Hypothalamus (tissue), 51 donors: ENCODE results near the gene CDK8.
"Not testable (repeated sequence)": the region's sequence is repeated elsewhere in the genome, so short reads cannot be mapped to it uniquely, and the experiment has no call there.

Experiments used
- DNase-seq, 51 donors: peaks; one replicate each; lab custom pipeline; 2025; lab: John Stamatoyannopoulos, UW

CDK8 gene

DNA sequence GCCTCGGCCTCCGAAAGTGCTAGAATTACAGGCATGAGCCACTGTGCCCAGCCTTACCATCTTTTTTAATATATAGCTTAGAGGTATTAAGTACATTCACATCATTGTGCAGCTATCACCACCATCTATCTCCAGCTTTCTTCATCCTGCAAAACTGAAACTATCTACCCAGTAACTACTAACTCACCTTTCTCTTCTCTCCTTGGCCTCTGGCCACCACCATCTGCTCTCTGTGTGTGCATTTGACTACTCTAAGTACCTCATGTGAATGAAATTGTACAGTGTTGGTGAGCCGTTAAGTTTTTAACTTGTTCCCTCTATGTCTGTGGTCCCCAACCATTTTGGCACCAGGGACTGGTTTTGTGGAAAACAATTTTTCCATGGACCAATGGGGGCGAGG is 56.1 kb downstream of the CDK8 start:
- no peak for DNase-seq

DNA sequence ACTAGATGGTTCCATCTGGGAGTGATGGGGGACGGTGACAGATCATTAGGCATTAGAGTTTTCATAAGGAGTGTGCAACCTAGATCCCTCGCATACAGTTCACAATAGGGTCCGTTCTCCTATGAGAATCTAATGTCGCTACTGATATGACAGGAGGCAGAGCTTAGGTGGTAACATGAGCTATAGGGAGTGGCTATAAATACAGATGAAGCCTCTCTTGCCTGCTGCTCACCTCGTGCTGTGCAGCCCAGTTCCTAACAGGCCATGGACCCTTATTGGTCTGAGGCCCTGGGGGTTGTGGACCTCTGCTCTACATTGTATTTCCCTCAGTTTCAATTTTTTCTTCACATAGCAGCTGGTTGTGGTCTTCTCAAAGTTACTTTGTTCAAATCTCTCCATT is 56.5 kb downstream of the CDK8 start:
- no peak for DNase-seq

GRCh38 chr13:26312019-26312418 is 58.1 kb downstream of the CDK8 start:
- not testable (repeated sequence) for DNase-seq

- DNase-seq, result not testable (repeated sequence)
These were observed 62.2 kb downstream of the CDK8 start for GRCh38 chr13:26316095-26316494.

DNA sequence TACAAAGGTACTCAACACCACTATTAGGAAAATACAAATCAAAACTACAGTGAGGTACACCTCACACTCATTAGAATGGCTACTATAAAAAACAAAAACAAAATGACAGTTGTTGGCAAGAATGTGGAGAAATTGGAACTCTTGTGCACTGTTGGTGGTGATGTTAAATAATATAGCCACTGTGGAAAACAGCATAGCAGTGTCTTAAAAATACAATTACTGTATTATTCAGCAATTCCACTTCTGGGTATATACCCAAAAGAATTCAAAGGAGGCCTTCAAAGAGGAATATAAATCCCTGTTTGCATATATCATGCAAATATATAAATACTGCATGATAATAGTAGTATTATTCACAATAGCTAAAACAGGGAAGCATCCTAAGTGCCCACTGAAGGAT is 66.8 kb downstream of the CDK8 start:
- DNase-seq, result no peak

- no peak for DNase-seq
These were observed 69.2 kb downstream of the CDK8 start for GRCh38 chr13:26323127-26323526.

DNA sequence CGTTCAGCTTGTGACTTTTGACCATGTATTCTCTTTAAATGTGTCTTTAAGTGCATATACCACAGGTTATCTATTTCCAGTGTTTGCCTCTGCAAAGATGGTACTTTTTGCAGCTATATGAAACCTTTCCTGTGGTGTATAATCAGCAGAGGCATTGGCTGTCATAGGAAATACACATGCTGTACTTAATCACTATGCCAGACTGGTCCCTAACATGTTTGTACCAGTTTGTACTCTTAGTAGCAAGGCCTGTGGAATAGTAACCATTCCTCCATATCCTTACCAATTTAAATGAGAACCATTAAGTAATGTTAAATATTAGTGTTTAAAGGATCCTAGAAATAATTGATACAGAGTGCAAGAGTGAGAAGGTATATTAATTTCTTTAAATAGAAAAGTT is 69.8 kb downstream of the CDK8 start:
- DNase-seq, result no peak

- DNase-seq, result no peak
These were observed 70.4 kb downstream of the CDK8 start for GRCh38 chr13:26324294-26324693.

DNA sequence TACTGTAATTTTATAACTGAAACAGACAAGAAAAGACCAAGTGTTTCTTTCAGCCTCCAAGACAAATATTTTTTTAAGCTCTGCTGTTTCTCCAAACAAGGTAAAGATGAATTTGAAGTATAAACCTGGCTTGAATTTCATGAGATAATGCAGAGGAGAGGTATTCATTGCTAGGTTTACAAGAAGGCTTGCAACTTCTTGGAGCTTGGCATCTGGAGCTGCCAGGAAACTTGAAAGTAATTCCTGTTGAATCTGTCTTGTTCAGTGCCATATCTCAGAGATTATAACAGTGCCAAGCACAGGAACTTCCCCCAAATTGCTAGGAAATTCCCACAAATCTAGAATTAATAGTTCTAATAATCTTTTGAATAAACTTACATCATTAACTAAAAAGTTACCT is 70.9 kb downstream of the CDK8 start:
- no peak for DNase-seq

DNA sequence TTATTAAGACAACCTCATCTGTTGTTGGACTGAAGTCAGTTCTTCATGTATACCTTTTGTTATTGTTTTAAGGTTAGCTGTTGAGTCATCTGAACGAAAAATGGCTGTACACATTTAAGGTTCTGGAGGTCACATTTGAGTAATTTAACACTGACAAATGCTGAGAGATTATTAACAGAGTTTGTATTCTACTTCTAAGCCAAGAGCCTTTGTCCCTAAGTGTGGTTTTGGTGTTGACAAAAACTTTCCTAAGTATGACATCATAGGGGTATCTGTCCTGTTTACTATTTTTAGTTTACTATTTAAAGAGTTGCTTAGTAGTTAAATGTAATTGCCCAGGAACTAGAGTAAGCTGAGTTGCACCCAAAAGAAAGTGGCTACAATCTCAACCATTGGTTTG is 71.9 kb downstream of the CDK8 start:
- DNase-seq, result no peak

- no peak for DNase-seq
These were observed 72.6 kb downstream of the CDK8 start for GRCh38 chr13:26326562-26326961.

- no peak for DNase-seq
These were observed 74.2 kb downstream of the CDK8 start for GRCh38 chr13:26327940-26328725.

- DNase-seq, result no peak
These were observed 81.2 kb downstream of the CDK8 start for GRCh38 chr13:26335158-26335557.

GRCh38 chr13:26340807-26341206 is 86.9 kb downstream of the CDK8 start:
- DNase-seq, result no peak

GRCh38 chr13:26342898-26343297 is 89.0 kb downstream of the CDK8 start:
- no peak for DNase-seq

DNA sequence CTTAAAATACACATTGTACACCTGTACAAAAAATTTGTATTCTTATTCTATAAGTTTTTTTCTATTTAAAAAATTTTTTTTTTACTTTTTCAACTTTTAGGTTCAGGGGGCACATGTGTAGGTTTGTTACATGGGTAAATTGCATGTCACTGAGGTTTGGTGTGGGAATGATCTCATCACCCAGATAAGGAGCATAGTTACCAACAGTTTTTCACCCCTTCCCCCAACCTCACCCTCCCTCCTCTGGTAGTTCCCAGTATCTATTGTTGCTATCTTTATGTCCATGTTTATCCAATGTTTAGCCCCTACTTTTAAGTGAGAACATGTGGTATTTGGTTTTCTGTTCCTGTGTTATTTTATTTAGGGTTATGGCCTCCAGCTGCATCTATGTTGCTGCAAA is 89.9 kb downstream of the CDK8 start:
- no peak for DNase-seq

DNA sequence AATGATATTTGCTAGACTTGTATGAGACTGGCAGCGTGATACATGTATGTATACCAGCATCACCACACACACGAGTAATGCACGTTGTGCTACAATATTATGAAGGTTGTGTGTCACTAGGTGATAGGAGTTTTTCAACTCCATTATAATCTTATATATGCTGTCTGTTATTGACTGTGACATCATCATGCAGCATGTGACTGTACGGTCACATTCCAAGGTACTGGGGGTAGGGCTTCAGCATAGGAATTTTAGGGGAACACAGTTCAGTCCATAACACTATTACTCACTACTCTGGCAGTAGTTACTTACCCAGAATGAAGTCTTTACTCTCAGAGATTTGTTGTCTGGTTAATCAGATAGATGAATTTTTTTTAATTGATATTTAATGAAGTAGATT is 91.1 kb downstream of the CDK8 start:
- no peak for DNase-seq

- no peak for DNase-seq
These were observed 95.0 kb downstream of the CDK8 start for GRCh38 chr13:26348966-26349365.

DNA sequence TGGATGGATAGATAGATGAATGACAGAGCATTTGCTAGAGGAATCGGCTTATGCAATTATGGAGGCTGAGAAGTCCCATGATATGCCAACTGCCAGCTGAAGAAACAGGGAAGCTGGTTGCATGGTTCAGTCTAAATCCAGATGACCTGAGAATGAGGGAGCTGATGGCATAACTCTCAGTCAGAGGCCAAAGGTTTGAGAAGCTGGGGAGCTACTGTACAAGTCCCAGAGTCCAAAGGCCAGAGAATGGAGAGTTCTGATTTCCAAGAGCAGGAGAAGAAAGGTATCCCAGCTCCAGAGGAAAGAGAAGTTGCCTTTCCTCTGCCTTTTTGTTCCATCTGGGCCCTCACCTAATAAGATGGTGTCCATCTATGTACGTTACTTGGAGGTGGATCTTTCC is 108.3 kb downstream of the CDK8 start:
- DNase-seq, result no peak

DNA sequence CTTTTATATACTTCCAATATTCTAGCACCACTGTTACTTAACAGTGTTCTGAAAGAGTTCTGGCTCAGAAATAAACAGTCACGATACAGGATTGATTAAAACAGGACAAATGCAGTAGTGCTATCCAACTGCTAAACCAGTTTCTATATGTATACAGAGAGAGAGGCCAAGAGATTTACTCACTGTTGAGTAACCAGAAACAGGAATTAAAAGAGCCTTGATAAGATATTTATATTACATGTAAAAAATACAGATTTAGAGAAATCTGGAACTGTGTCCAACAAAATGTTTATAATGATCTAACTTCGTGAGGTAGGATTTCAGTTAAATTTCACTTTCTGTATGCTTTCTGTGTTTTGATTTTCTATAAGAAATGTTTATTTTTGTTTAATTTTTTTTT is 116.6 kb downstream of the CDK8 start:
- no peak for DNase-seq

DNA sequence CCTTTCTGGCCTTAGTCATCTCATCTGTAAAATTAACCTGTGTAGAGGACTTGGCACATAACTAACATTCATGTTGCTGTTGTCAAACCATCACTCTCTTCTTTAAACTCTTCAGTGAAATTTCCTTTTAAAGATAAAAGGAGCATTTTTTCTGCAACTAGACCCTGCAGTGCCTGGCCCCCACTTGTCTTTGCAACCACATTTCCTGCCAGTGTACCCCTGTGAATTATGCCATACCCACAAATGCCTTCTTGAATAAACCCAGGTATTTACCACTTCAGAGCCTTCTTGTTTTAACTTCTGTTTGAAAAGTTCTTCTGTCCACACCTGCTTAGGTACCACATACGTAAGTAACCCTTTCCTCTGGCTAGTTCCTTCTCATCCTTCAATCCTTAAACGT is 118.8 kb downstream of the CDK8 start:
- DNase-seq, result no peak

DNA sequence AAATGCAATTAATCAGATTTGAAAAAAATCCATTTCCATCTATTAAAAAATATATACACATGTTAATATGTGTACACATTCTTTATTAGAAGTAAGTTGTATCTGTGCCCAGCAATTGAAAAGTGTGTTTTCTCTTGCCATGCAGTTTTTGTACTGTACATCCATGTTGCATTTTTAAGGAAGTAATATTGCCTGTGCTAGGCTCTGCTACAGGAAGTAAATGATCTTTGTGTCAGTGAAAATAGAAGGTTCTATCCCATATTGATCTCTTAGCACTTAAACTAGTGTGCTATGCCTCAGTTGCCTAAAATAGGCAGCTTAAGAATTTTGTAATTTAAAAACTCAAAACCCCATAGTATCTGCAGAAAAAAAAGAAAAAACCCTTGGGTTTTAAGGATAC is 122.5 kb downstream of the CDK8 start:
- DNase-seq, result no peak

DNA sequence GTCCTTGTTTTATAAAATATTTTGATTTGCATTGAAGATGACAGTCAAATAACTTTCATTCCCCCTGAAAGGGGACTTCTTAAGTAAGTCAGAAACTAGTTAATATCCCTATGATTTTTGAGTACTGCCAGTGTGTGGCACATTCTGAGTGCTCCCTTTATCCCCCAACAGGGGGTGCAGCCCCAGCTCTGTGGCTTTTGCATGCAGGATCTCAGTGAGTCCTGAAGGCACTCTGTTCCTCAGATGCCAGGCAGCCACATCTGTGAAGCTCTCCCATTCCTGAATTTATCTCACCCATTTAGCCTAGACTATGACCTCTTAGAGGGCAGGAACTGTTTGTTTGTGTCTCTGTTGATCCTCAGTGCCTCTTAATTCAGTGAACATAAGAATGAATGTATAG is 123.1 kb downstream of the CDK8 start:
- peak in 4 of 51 donors; percentile 0 to 9 (median 1) for DNase-seq
